IgD-negative memory B cell (primary cell): ENCODE measurements around the gene DNAJB1. TPM values are rescaled to one million over a fixed set of nuclear protein-coding genes. Genes with fewer than 3 reads are reported as not detected.
"Not testable (repeated sequence)": the region's sequence is repeated elsewhere in the genome, so short reads cannot be mapped to it uniquely, and the experiment has no call there.

Experiments used
- H3K27ac Mint-ChIP-seq, 3 donors: one replicate each; pipeline ENCODE4 v1.8.0; 2020 to 2022; ENCODE audit warnings: mild to moderate bottlenecking in 3 of 3, mixed read lengths in 3 of 3, moderate library complexity in 1 of 3
- H3K27me3 Mint-ChIP-seq: one replicate; pipeline ENCODE4 v1.8.0; 2021; ENCODE audit warnings: mixed read lengths
- H3K36me3 Mint-ChIP-seq: one replicate; pipeline ENCODE4 v1.8.0; 2020; ENCODE audit warnings: mild to moderate bottlenecking, mixed read lengths
- H3K4me1 Mint-ChIP-seq, 3 donors: one replicate each; pipeline ENCODE4 v1.8.0; 2020 to 2022; ENCODE audit warnings: mixed read lengths in 3 of 3, mild to moderate bottlenecking in 1 of 3
- H3K4me3 Mint-ChIP-seq, 4 donors: one replicate each; pipeline ENCODE4 v1.8.0; 2020 to 2022; ENCODE audit warnings: mild to moderate bottlenecking in 4 of 4, mixed read lengths in 4 of 4, moderate library complexity in 3 of 4
- H3K9me3 Mint-ChIP-seq, 3 donors: one replicate each; pipeline ENCODE4 v1.8.0; 2020 to 2021; ENCODE audit warnings: mixed read lengths in 3 of 3, mild to moderate bottlenecking in 1 of 3
- polyA plus RNA-seq: library from polyadenylated mRNA; unstranded; fragments of 300-500 nt; fragmentation: Illumina TruSeq; gene quantifications from one replicate; pipeline ENCODE4 v1.2.3, GENCODE V29; 2021

Gene DNAJB1
- polyA plus RNA-seq, 1 donor from 2014 or later = 77.1 TPM

- no peak overlapping the region for H3K27ac Mint-ChIP-seq
Measured at GRCh38 chr19:14558370-14559066, 40.3 kb upstream of the DNAJB1 start.

GRCh38 chr19:14556662-14557188 lies 38.5 kb upstream of the DNAJB1 start:
- Mint-ChIP-seq H3K27ac (peak overlapping the region in 1 of 3 donors; percentile 25), H3K27me3 (no peaks in the 10 kb centered on the region), H3K9me3 (no peaks in the 10 kb centered on the region), H3K4me3 (peak overlapping the region in 2 of 4 donors; percentile 58 to 60), H3K36me3 (no peaks in the 10 kb centered on the region), H3K4me1 (peaks cover 12 to 17% (median 13%) of the 10 kb centered on the region in 3 donors)

More at GRCh38 chr19:14558370-14559066, 40.3 kb upstream of the DNAJB1 start:
- no peaks in the 10 kb centered on the region for H3K36me3 Mint-ChIP-seq
- no peaks in the 10 kb centered on the region for H3K27me3 Mint-ChIP-seq
- H3K4me3 Mint-ChIP-seq = no peak overlapping the region
- no peaks in the 10 kb centered on the region for H3K9me3 Mint-ChIP-seq
- H3K4me1 Mint-ChIP-seq = peaks cover 12 to 13% (median 13%) of the 10 kb centered on the region in 3 donors

- Mint-ChIP-seq H3K4me3 (peak overlapping the region in 1 of 4 donors; percentile 17), H3K27me3 (no peaks in the 10 kb centered on the region), H3K27ac (peak overlapping the region in 2 of 3 donors; percentile 25 to 60), H3K36me3 (no peaks in the 10 kb centered on the region), H3K9me3 (no peaks in the 10 kb centered on the region), H3K4me1 (peaks cover 14 to 20% (median 17%) of the 10 kb centered on the region in 3 donors)
Measured at GRCh38 chr19:14555918-14556661, 37.9 kb upstream of the DNAJB1 start.

- peak overlapping the region in 1 of 4 donors; percentile 63 for H3K4me3 Mint-ChIP-seq
- H3K27me3 Mint-ChIP-seq = no peaks in the 10 kb centered on the region
- H3K9me3 Mint-ChIP-seq = no peaks in the 10 kb centered on the region
- H3K27ac Mint-ChIP-seq = no peak overlapping the region
- peaks cover 20 to 27% (median 24%) of the 10 kb centered on the region in 3 donors for H3K4me1 Mint-ChIP-seq
- H3K36me3 Mint-ChIP-seq = no peaks in the 10 kb centered on the region
Measured at GRCh38 chr19:14554382-14554812, 36.2 kb upstream of the DNAJB1 start.

- Mint-ChIP-seq H3K27me3 (no peaks in the 10 kb centered on the region), H3K9me3 (no peaks in the 10 kb centered on the region), H3K4me1 (peaks cover 20 to 27% (median 24%) of the 10 kb centered on the region in 3 donors), H3K4me3 (no peak overlapping the region), H3K27ac (no peak overlapping the region), H3K36me3 (no peaks in the 10 kb centered on the region)
Measured at GRCh38 chr19:14553939-14554243, 35.7 kb upstream of the DNAJB1 start.

GRCh38 chr19:14553042-14553938 lies 35.1 kb upstream of the DNAJB1 start:
- H3K4me1 Mint-ChIP-seq = peaks cover 20 to 27% (median 25%) of the 10 kb centered on the region in 3 donors
- H3K9me3 Mint-ChIP-seq = no peaks in the 10 kb centered on the region
- H3K27me3 Mint-ChIP-seq = no peaks in the 10 kb centered on the region
- H3K4me3 Mint-ChIP-seq = no peak overlapping the region
- H3K27ac Mint-ChIP-seq = peak overlapping the region in 1 of 3 donors; percentile 80
- H3K36me3 Mint-ChIP-seq = peaks cover under 1% of the 10 kb centered on the region

- H3K4me3 Mint-ChIP-seq = peak overlapping the region in 1 of 4 donors; percentile 87
- not testable (repeated sequence) for H3K36me3 Mint-ChIP-seq, H3K9me3 Mint-ChIP-seq, H3K27me3 Mint-ChIP-seq
- H3K4me1 Mint-ChIP-seq = peaks cover 20 to 29% (median 26%) of the 10 kb centered on the region in 3 donors
- H3K27ac Mint-ChIP-seq = peak overlapping the region in 2 of 3 donors; percentile 44 to 86
Measured at GRCh38 chr19:14552006-14552360, 33.8 kb upstream of the DNAJB1 start.

- H3K4me1 Mint-ChIP-seq = peaks cover 15 to 24% (median 23%) of the 10 kb centered on the region in 3 donors
- peak overlapping the region; percentile 44 to 67 (median 59) for H3K27ac Mint-ChIP-seq
- H3K9me3 Mint-ChIP-seq, H3K36me3 Mint-ChIP-seq, H3K27me3 Mint-ChIP-seq: not testable (repeated sequence)
- peak overlapping the region in 3 of 4 donors; percentile 8 to 87 (median 51) for H3K4me3 Mint-ChIP-seq
Measured at GRCh38 chr19:14551134-14552005, 33.2 kb upstream of the DNAJB1 start.

GRCh38 chr19:14550201-14550754 lies 32.1 kb upstream of the DNAJB1 start:
- Mint-ChIP-seq H3K27me3 (no peaks in the 10 kb centered on the region), H3K36me3 (peaks cover 2% of the 10 kb centered on the region), H3K4me1 (peaks cover 11 to 24% (median 23%) of the 10 kb centered on the region in 3 donors), H3K9me3 (no peaks in the 10 kb centered on the region), H3K4me3 (peak overlapping the region in 1 of 4 donors; percentile 55), H3K27ac (peak overlapping the region in 1 of 3 donors; percentile 50)

GRCh38 chr19:14545716-14546082 lies 27.5 kb upstream of the DNAJB1 start:
- Mint-ChIP-seq H3K36me3 (peaks cover 4% of the 10 kb centered on the region), H3K4me3 (peak overlapping the region in 1 of 4 donors; percentile 60), H3K4me1 (peaks cover 9 to 14% (median 12%) of the 10 kb centered on the region in 3 donors), H3K27ac (no peak overlapping the region), H3K9me3 (no peaks in the 10 kb centered on the region), H3K27me3 (no peaks in the 10 kb centered on the region)

GRCh38 chr19:14544977-14545715 lies 26.9 kb upstream of the DNAJB1 start:
- Mint-ChIP-seq H3K4me3 (peak overlapping the region in 1 of 4 donors; percentile 27), H3K36me3 (peaks cover 4% of the 10 kb centered on the region), H3K9me3 (no peaks in the 10 kb centered on the region), H3K27ac (no peak overlapping the region), H3K27me3 (no peaks in the 10 kb centered on the region), H3K4me1 (peaks cover 7 to 10% (median 7%) of the 10 kb centered on the region in 3 donors)

- Mint-ChIP-seq H3K27me3 (no peaks in the 10 kb centered on the region), H3K9me3 (no peaks in the 10 kb centered on the region), H3K36me3 (peaks cover 4% of the 10 kb centered on the region), H3K4me1 (peaks cover 7 to 8% (median 8%) of the 10 kb centered on the region in 3 donors), H3K4me3 (no peak overlapping the region), H3K27ac (no peak overlapping the region)
Measured at GRCh38 chr19:14544047-14544446, 25.9 kb upstream of the DNAJB1 start.

- Mint-ChIP-seq H3K4me3 (peak overlapping the region in 1 of 4 donors; percentile 41), H3K36me3 (peaks cover 5% of the 10 kb centered on the region), H3K27me3 (no peaks in the 10 kb centered on the region), H3K9me3 (no peaks in the 10 kb centered on the region), H3K27ac (no peak overlapping the region), H3K4me1 (peaks cover 6 to 8% (median 7%) of the 10 kb centered on the region in 3 donors)
Measured at GRCh38 chr19:14542711-14543328, 24.6 kb upstream of the DNAJB1 start.
